ENCODE data around the gene IRAK1BP1.

DNA sequence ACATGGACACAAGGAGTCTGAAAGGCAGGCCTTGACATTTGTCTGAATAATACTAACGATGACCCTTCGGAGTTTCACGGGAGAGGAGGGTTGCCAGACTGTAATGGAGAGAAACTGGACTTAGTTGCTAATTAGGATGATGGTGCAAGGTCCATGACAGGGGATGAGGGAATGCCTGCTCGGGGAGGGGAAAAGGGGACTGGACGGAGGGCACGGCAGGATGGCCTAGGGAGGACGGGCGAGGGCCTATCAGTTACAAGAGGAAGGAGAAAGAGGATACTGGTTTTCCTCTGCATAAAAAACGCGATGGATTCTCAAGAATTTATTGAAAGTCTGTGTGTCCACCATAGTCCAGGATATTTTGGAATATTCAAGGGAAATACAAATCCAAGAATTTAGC is 42.7 kb downstream of the IRAK1BP1 start:
- TF ChIP-seq, protein P1, sequence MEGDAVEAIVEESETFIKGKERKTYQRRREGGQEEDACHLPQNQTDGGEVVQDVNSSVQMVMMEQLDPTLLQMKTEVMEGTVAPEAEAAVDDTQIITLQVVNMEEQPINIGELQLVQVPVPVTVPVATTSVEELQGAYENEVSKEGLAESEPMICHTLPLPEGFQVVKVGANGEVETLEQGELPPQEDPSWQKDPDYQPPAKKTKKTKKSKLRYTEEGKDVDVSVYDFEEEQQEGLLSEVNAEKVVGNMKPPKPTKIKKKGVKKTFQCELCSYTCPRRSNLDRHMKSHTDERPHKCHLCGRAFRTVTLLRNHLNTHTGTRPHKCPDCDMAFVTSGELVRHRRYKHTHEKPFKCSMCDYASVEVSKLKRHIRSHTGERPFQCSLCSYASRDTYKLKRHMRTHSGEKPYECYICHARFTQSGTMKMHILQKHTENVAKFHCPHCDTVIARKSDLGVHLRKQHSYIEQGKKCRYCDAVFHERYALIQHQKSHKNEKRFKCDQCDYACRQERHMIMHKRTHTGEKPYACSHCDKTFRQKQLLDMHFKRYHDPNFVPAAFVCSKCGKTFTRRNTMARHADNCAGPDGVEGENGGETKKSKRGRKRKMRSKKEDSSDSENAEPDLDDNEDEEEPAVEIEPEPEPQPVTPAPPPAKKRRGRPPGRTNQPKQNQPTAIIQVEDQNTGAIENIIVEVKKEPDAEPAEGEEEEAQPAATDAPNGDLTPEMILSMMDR (IDR thresholded peaks at IDR 0.05), result no peak
- TF ChIP-seq POLR2AphosphoS5 (IDR thresholded peaks at IDR 0.05; ENCODE audit: low read depth, low read length), result no peak
